ENCODE measurements around the gene CR1.
"Not testable (repeated sequence)": the region's sequence is repeated elsewhere in the genome, so short reads cannot be mapped to it uniquely, and the experiment has no call there.

DNA sequence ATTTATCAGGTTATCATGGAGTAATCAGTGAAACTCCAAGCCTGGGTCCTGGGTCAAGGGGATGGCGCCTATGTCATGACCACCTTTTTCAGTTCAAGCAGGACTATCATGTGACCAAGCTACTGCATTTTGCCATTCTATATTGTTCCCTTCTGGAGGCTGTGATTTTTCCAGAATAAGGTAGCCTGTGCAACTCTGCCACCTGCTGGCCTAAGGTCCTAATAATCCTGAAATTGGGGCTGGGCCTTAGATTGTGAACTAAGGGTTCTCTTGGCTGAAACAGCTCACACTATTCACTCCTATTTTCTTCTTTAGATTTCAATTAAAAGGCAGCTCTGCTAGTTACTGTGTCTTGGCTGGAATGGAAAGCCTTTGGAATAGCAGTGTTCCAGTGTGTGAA is 32.4 kb downstream of the CR1 start:
- TF ChIP-seq, protein P1, sequence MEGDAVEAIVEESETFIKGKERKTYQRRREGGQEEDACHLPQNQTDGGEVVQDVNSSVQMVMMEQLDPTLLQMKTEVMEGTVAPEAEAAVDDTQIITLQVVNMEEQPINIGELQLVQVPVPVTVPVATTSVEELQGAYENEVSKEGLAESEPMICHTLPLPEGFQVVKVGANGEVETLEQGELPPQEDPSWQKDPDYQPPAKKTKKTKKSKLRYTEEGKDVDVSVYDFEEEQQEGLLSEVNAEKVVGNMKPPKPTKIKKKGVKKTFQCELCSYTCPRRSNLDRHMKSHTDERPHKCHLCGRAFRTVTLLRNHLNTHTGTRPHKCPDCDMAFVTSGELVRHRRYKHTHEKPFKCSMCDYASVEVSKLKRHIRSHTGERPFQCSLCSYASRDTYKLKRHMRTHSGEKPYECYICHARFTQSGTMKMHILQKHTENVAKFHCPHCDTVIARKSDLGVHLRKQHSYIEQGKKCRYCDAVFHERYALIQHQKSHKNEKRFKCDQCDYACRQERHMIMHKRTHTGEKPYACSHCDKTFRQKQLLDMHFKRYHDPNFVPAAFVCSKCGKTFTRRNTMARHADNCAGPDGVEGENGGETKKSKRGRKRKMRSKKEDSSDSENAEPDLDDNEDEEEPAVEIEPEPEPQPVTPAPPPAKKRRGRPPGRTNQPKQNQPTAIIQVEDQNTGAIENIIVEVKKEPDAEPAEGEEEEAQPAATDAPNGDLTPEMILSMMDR (IDR thresholded peaks at IDR 0.05; ENCODE audit: insufficient read depth, low read depth, low read length) = not testable (repeated sequence)
- not testable (repeated sequence) for TF ChIP-seq EZH2 (IDR thresholded peaks at IDR 0.05; ENCODE audit: insufficient read depth, low read length)
